Glutamatergic neuron (in vitro differentiated cells): ENCODE measurements around the gene LATS2. TPM values are rescaled to one million over a fixed set of nuclear protein-coding genes. Genes with fewer than 3 reads are reported as not detected.

Source experiments
- DNase-seq: peaks from one replicate; pipeline ENCODE4 v3.0.0; 2022
- H3K27ac Mint-ChIP-seq: one replicate; pipeline ENCODE4 v1.8.0; 2020; ENCODE audit warnings: mild to moderate bottlenecking, mixed read lengths, inconsistent platforms; ENCODE audit not compliant: unreplicated experiment
- H3K27me3 Mint-ChIP-seq: one replicate; pipeline ENCODE4 v1.8.0; 2020; ENCODE audit warnings: mild to moderate bottlenecking, moderate library complexity, mixed read lengths, inconsistent platforms; ENCODE audit not compliant: unreplicated experiment
- H3K36me3 Mint-ChIP-seq: one replicate; pipeline ENCODE4 v1.8.0; 2020; ENCODE audit warnings: mild to moderate bottlenecking, mixed read lengths, inconsistent platforms; ENCODE audit not compliant: unreplicated experiment
- H3K4me1 Mint-ChIP-seq: one replicate; pipeline ENCODE4 v1.8.0; 2020; ENCODE audit warnings: mild to moderate bottlenecking, low read depth, mixed read lengths, inconsistent platforms; ENCODE audit not compliant: unreplicated experiment
- H3K4me3 Mint-ChIP-seq: one replicate; pipeline ENCODE4 v1.8.0; 2020; ENCODE audit warnings: mild to moderate bottlenecking, mixed read lengths, inconsistent platforms; ENCODE audit not compliant: unreplicated experiment
- H3K9me3 Mint-ChIP-seq: one replicate; pipeline ENCODE4 v1.8.0; 2020; ENCODE audit warnings: mild to moderate bottlenecking, moderate library complexity, mixed read lengths, inconsistent platforms; ENCODE audit not compliant: unreplicated experiment
- total RNA-seq: library from RNA; stranded (reverse); fragmentation: NEBNext Ultra II Directional; extraction: Animal tissue kit (Norgen Biotek cat#: 25700); gene quantifications from one replicate; pipeline ENCODE4 v1.2.1, GENCODE V29; 2021; ENCODE audit not compliant: unreplicated experiment
- TF ChIP-seq, protein P1 (sequence below): fragments of 200-600 bp; sonication (generic); IDR thresholded peaks from one replicate; pipeline ENCODE4 v1.5.0; 2021; ENCODE audit not compliant: partially characterized antibody, unreplicated experiment

LATS2 gene
- total RNA-seq, 1 donor from 2014 or later, result 2.2 TPM

- TF ChIP-seq, protein P1, sequence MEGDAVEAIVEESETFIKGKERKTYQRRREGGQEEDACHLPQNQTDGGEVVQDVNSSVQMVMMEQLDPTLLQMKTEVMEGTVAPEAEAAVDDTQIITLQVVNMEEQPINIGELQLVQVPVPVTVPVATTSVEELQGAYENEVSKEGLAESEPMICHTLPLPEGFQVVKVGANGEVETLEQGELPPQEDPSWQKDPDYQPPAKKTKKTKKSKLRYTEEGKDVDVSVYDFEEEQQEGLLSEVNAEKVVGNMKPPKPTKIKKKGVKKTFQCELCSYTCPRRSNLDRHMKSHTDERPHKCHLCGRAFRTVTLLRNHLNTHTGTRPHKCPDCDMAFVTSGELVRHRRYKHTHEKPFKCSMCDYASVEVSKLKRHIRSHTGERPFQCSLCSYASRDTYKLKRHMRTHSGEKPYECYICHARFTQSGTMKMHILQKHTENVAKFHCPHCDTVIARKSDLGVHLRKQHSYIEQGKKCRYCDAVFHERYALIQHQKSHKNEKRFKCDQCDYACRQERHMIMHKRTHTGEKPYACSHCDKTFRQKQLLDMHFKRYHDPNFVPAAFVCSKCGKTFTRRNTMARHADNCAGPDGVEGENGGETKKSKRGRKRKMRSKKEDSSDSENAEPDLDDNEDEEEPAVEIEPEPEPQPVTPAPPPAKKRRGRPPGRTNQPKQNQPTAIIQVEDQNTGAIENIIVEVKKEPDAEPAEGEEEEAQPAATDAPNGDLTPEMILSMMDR, result no peak
- Mint-ChIP-seq H3K9me3 (no peaks in the 10 kb centered on the region), H3K36me3 (no peaks in the 10 kb centered on the region), H3K4me1 (no peaks in the 10 kb centered on the region), H3K27me3 (no peaks in the 10 kb centered on the region), H3K4me3 (no peak overlapping the region), H3K27ac (no peak overlapping the region)
- no peak for DNase-seq
Observed at GRCh38 chr13:21031594-21032275, 29.7 kb downstream of the LATS2 start.

- H3K27me3 Mint-ChIP-seq, result peaks cover 1% of the 10 kb centered on the region
- H3K4me3 Mint-ChIP-seq, result no peak overlapping the region
- H3K36me3 Mint-ChIP-seq, result no peaks in the 10 kb centered on the region
- DNase-seq, result no peak
- TF ChIP-seq, protein P1, result no peak
- H3K4me1 Mint-ChIP-seq, result no peaks in the 10 kb centered on the region
- H3K27ac Mint-ChIP-seq, result no peak overlapping the region
- H3K9me3 Mint-ChIP-seq, result no peaks in the 10 kb centered on the region
Observed at GRCh38 chr13:21025539-21025938, 35.8 kb downstream of the LATS2 start.

GRCh38 chr13:21022056-21022979, 39.1 kb downstream of the LATS2 start:
- no peak for DNase-seq
- Mint-ChIP-seq H3K9me3 (no peaks in the 10 kb centered on the region), H3K36me3 (no peaks in the 10 kb centered on the region), H3K27me3 (peaks cover 3% of the 10 kb centered on the region), H3K27ac (no peak overlapping the region), H3K4me1 (peaks cover 2% of the 10 kb centered on the region), H3K4me3 (no peak overlapping the region)
- TF ChIP-seq, protein P1, result no peak

- Mint-ChIP-seq H3K36me3 (no peaks in the 10 kb centered on the region), H3K4me3 (no peak overlapping the region), H3K27me3 (peaks cover 3% of the 10 kb centered on the region), H3K9me3 (no peaks in the 10 kb centered on the region), H3K27ac (no peak overlapping the region), H3K4me1 (peaks cover 2% of the 10 kb centered on the region)
- TF ChIP-seq, protein P1, result no peak
- DNase-seq, result no peak
Observed at GRCh38 chr13:21020581-21020980, 40.8 kb downstream of the LATS2 start.

DNA sequence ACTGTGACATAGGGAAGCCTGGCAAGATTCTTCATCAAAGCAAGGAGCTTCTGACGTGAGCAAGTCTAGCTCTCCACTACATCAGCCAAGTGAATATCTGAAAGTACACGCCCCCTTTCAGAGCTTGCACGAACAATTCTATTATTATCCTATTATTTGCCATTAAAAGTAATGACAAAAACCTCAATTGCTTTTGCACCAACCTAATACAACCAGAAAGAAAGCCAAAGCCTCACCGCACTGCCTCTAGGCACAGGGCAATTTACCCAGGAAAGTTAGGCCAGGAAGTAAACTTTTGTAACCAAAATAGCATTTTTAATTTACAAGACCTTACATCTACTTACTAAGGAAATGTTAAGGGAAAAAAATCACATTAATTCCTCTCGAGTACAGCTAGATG, 41.2 kb downstream of the LATS2 start:
- Mint-ChIP-seq H3K27me3 (peaks cover 3% of the 10 kb centered on the region), H3K4me3 (no peak overlapping the region), H3K9me3 (no peaks in the 10 kb centered on the region), H3K27ac (no peak overlapping the region), H3K36me3 (no peaks in the 10 kb centered on the region), H3K4me1 (peaks cover 2% of the 10 kb centered on the region)
- TF ChIP-seq, protein P1, result no peak
- no peak for DNase-seq
